D721Med (cell line): Measurements from ENCODE around the gene FIBP.
A peak's percentile ranks its signal among the peaks of the same experiment; 100 is the strongest.

Source experiments
- DNase-seq: peaks from one replicate; pipeline ENCODE4 v3.0.0; 2011; ENCODE audit warnings: low spot score; ENCODE audit not compliant: insufficient read length
- FAIRE-seq: peaks from 2 replicates; lab custom pipeline; 2011; peaks lifted over from hg19 to GRCh38; lab: Jason Lieb, UNC
- CTCF ChIP-seq: IDR thresholded peaks from 2 replicates; pipeline ENCODE4 v1.5.1; 2012; ENCODE audit warnings: mild to moderate bottlenecking, control low read depth; ENCODE audit not compliant: insufficient read depth; ENCODE audit errors: missing control alignments

The FIBP gene

GRCh38 chr11:65900899-65901180 is 12.6 kb upstream of the FIBP start:
- FAIRE-seq (no peak), DNase-seq (no peak)
- TF ChIP-seq CTCF, result no peak

- no peak for TF ChIP-seq CTCF
- DNase-seq (peak; percentile 81), FAIRE-seq (no peak)
Measured at GRCh38 chr11:65900125-65900898, 12.0 kb upstream of the FIBP start, which contains the start of gene FOSL1. Gene FOSL1 (minus strand): TSS chr11:65900388. CDS start chr11:65900339, 49 bp downstream.

GRCh38 chr11:65899356-65900124 is 11.3 kb upstream of the FIBP start:
- FAIRE-seq, result no peak
- no peak for DNase-seq
- TF ChIP-seq CTCF, result no peak

GRCh38 chr11:65898656-65899355 is 10.5 kb upstream of the FIBP start:
- no peak for DNase-seq
- no peak for FAIRE-seq
- TF ChIP-seq CTCF, result no peak

- TF ChIP-seq CTCF, result no peak
- FAIRE-seq, result no peak
- no peak for DNase-seq
Measured at GRCh38 chr11:65897020-65897471, 8.8 kb upstream of the FIBP start.

- no peak for TF ChIP-seq CTCF
- no peak for FAIRE-seq
- DNase-seq, result no peak
Measured at GRCh38 chr11:65896034-65896999, 8.0 kb upstream of the FIBP start.
